ENCODE data around the gene ADAMTS8. TPM values are rescaled to one million over a fixed set of nuclear protein-coding genes. Genes with fewer than 3 reads are reported as not detected.

Gene ADAMTS8
- total RNA-seq, 4 donors from 2014 or later, result 10.0 to 45.6 (median 34.0) TPM

DNA sequence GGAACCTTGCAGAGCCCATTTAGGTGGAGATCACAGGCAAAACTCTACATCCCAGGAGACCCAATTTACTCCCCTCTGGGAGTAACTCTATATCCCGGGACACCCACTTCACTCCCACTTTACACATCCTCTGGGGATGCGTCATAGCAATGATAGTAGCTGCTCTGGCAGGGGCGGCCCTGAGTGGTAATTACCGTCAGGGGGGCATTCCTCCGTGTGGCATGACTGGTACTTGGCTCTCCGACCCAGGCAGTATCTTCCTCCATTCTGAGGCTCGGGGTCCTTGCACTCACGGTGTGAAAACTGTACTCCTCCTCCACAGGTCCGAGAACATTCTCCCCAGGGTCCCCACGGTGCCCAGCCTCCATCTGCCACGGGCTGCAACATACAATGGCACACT is 17.2 kb downstream of the ADAMTS8 start:
- TF ChIP-seq POLR2A (IDR thresholded peaks at IDR 0.05) (no peak), POLR2AphosphoS5 (IDR thresholded peaks at IDR 0.05) (no peak), EP300 (IDR thresholded peaks at IDR 0.05) (no peak)
- TF ChIP-seq, protein P1, sequence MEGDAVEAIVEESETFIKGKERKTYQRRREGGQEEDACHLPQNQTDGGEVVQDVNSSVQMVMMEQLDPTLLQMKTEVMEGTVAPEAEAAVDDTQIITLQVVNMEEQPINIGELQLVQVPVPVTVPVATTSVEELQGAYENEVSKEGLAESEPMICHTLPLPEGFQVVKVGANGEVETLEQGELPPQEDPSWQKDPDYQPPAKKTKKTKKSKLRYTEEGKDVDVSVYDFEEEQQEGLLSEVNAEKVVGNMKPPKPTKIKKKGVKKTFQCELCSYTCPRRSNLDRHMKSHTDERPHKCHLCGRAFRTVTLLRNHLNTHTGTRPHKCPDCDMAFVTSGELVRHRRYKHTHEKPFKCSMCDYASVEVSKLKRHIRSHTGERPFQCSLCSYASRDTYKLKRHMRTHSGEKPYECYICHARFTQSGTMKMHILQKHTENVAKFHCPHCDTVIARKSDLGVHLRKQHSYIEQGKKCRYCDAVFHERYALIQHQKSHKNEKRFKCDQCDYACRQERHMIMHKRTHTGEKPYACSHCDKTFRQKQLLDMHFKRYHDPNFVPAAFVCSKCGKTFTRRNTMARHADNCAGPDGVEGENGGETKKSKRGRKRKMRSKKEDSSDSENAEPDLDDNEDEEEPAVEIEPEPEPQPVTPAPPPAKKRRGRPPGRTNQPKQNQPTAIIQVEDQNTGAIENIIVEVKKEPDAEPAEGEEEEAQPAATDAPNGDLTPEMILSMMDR (IDR thresholded peaks at IDR 0.05), result no peak
- H3K4me1 ChIP-seq, result peaks cover 0 to 19% (median 0%) of the 10 kb centered on the region in 3 donors
- no peak overlapping the region for H3K4me3 ChIP-seq
- no peaks in the 10 kb centered on the region for H3K36me3 ChIP-seq
- H3K9me3 ChIP-seq, result no peaks in the 10 kb centered on the region
- H3K27ac ChIP-seq, result no peak overlapping the region
- no peak for ATAC-seq
- no peaks in the 10 kb centered on the region for H3K27me3 ChIP-seq
- WGBS, 2 donors (ENCODE audit: low coverage in 1 of 2), result 79 to 93% methylated on average over 3 to 5 of the region's 11 CpGs

GRCh38 chr11:130409594-130410388 is 18.6 kb downstream of the ADAMTS8 start:
- H3K4me1 ChIP-seq, result peaks cover 0 to 19% (median 0%) of the 10 kb centered on the region in 3 donors
- no peak overlapping the region for H3K27ac ChIP-seq
- no peak overlapping the region for H3K4me3 ChIP-seq
- H3K36me3 ChIP-seq, result peaks cover 0 to 8% of the 10 kb centered on the region in 2 donors
- no peak for TF ChIP-seq POLR2AphosphoS5 (IDR thresholded peaks at IDR 0.05)
- TF ChIP-seq, protein P1 (IDR thresholded peaks at IDR 0.05), result no peak
- TF ChIP-seq POLR2A (IDR thresholded peaks at IDR 0.05), result no peak
- no peak for TF ChIP-seq EP300 (IDR thresholded peaks at IDR 0.05)
- ATAC-seq, result no peak
- H3K27me3 ChIP-seq, result no peaks in the 10 kb centered on the region
- H3K9me3 ChIP-seq, result no peaks in the 10 kb centered on the region
- WGBS, 2 donors (ENCODE audit: low coverage in 1 of 2), result 81 to 91% methylated on average over 4 to 7 of the region's 7 CpGs

DNA sequence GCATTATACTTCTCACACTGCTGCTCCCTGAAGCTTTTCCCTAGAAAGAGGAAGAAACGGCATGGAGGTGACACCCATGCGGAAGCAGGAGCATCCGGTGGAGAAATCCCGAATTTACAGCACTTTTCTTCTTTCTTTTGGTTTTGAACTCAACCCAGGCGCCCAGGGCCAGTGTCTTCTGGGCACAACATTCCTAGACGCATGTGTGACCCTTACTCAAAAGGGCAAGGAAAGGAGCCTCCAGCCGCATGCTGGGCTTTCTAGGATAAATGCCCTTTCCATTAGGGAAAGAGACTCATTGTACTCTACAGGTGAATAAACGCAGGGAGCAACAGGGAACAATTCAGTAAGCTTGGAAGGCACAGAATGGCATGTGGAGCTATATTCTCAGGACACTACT is 19.5 kb downstream of the ADAMTS8 start:
- ATAC-seq, result no peak
- TF ChIP-seq POLR2A (IDR thresholded peaks at IDR 0.05), result no peak
- no peak for TF ChIP-seq POLR2AphosphoS5 (IDR thresholded peaks at IDR 0.05)
- no peak for TF ChIP-seq EP300 (IDR thresholded peaks at IDR 0.05)
- TF ChIP-seq, protein P1 (IDR thresholded peaks at IDR 0.05), result no peak
- H3K9me3 ChIP-seq, result no peaks in the 10 kb centered on the region
- peaks cover 0 to 8% of the 10 kb centered on the region in 2 donors for H3K36me3 ChIP-seq
- H3K27ac ChIP-seq, result peak overlapping the region in 2 of 4 donors; percentile 38 to 60
- H3K4me3 ChIP-seq, result no peak overlapping the region
- H3K4me1 ChIP-seq, result peaks cover 0 to 25% (median 3%) of the 10 kb centered on the region in 3 donors
- WGBS, 2 donors (ENCODE audit: low coverage in 1 of 2), result 80 to 93% methylated on average over 1 to 8 of the region's 8 CpGs
- no peaks in the 10 kb centered on the region for H3K27me3 ChIP-seq

DNA sequence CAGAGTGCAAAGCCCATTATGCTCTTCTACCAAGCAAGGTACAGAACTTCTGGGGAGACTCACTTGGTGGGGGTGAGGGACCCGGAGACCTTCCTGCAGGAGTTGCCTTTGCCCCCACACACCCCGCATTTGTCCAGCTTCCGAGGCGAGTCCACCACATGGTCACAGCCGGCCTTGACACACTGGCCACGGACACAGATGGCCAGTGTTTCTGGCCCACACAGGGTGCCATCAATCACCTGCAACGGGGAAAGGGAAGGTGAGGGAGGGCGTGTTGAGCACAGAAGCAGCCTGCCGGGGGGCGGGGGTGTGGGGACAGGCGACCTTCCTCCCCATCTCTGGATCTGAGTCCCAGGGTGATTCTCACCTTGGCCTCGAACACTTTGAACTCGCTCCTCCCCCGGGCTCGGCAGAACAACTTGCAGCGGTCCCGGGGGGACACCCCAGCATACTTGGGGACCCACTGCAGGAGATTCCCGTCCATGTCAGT is 20.0 kb downstream of the ADAMTS8 start:
- no peak for ATAC-seq
- H3K27ac ChIP-seq, result peak overlapping the region in 2 of 4 donors; percentile 38 to 60
- H3K4me1 ChIP-seq, result peaks cover 0 to 25% (median 7%) of the 10 kb centered on the region in 3 donors

More for the DNA sequence above, 20.0 kb downstream of the ADAMTS8 start:
- WGBS, 2 donors (ENCODE audit: low coverage in 1 of 2), result no CpG with 5 or more reads among the region's 18 CpGs
- Histone ChIP-seq H3K9me3 (no peaks in the 10 kb centered on the region), H3K4me3 (no peak overlapping the region), H3K36me3 (peaks cover 0 to 8% of the 10 kb centered on the region in 2 donors), H3K27me3 (no peaks in the 10 kb centered on the region)
- no peak for TF ChIP-seq POLR2A (IDR thresholded peaks at IDR 0.05)
- no peak for TF ChIP-seq POLR2AphosphoS5 (IDR thresholded peaks at IDR 0.05)
- TF ChIP-seq EP300 (IDR thresholded peaks at IDR 0.05), result no peak
- TF ChIP-seq, protein P1 (IDR thresholded peaks at IDR 0.05), result no peak
